ENCODE results near the gene PDE6G. TPM values are rescaled to one million over a fixed set of nuclear protein-coding genes. Genes with fewer than 3 reads are reported as not detected.

The PDE6G gene
- total and polyA plus RNA-seq, 2 of the 13 experiments (the other 11 are each of a cell fraction or from before 2014, with no cell fraction given), result 1.4 to 6.7 TPM

DNA sequence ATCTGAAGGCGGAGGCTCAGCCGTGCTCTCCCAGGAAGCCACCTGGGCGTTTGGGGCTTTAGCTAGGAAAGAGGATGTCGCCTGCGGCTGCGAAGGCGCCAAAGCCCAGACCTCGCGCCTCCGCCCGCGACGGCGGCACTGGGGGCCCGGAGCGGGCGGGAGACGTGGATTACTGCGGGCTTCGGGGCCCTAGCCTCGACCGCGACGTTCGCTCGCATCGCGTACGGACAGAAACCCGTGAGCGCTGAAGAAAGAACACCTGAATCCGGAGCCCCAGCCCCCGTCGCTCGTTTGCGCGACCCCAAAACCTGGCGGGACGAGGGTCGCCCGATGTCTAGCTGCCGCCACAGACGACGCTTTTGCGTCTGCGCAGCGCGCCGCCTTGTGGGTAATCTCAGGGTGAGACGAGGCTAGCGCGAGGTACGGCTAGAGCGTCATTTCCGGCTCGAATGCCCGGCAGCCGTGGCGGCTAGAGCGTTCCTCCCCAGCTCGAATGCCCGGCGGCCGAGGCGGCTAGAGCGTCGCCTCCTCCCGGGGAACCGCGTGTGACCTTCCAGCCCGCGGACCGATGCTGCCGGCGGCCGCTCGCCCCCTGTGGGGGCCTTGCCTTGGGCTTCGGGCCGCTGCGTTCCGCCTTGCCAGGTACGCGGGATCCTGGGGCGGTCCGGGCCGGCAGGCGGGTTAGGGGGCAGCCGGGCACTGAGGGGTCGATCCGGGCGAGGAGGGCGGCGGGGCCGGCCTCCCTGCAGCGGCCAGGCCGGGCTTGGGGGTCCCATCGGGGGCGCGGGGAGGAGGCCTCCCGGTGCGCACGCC lies 46.8 kb upstream of the PDE6G start, which contains the start of gene MRPL12 (continued):
- TF ChIP-seq, protein P1, sequence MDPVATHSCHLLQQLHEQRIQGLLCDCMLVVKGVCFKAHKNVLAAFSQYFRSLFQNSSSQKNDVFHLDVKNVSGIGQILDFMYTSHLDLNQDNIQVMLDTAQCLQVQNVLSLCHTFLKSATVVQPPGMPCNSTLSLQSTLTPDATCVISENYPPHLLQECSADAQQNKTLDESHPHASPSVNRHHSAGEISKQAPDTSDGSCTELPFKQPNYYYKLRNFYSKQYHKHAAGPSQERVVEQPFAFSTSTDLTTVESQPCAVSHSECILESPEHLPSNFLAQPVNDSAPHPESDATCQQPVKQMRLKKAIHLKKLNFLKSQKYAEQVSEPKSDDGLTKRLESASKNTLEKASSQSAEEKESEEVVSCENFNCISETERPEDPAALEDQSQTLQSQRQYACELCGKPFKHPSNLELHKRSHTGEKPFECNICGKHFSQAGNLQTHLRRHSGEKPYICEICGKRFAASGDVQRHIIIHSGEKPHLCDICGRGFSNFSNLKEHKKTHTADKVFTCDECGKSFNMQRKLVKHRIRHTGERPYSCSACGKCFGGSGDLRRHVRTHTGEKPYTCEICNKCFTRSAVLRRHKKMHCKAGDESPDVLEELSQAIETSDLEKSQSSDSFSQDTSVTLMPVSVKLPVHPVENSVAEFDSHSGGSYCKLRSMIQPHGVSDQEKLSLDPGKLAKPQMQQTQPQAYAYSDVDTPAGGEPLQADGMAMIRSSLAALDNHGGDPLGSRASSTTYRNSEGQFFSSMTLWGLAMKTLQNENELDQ (CRISPR knock-in tag; IDR thresholded peaks at IDR 0.05; ENCODE audit: borderline replicate concordance), result peak; percentile 17; the same call in 1 of the 2 replicates
- TF ChIP-seq ZNF562 (CRISPR knock-in tag; IDR thresholded peaks at IDR 0.05; ENCODE audit: borderline replicate concordance) (peak; percentile 14; the same call in 1 of the 2 replicates), ZBTB8A (CRISPR knock-in tag; IDR thresholded peaks at IDR 0.05; ENCODE audit: borderline replicate concordance, low read depth) (no peak), TMF1 (CRISPR knock-in tag; IDR thresholded peaks at IDR 0.05; ENCODE audit: low read depth) (peak; percentile 94), ZNF564 (CRISPR knock-in tag; IDR thresholded peaks at IDR 0.05) (peak; percentile 76), ATF1 (CRISPR knock-in tag; IDR thresholded peaks at IDR 0.05) (peak; percentile 73; the same call in 1 of the 2 replicates), MEF2D (CRISPR knock-in tag; IDR thresholded peaks at IDR 0.05) (peak; percentile 87), ZIK1 (CRISPR knock-in tag; IDR thresholded peaks at IDR 0.05; ENCODE audit: borderline replicate concordance, low read depth) (peak; percentile 96), ZNF451 (CRISPR knock-in tag; IDR thresholded peaks at IDR 0.05) (peak; percentile 93), CHD4 (IDR thresholded peaks at IDR 0.05; ENCODE audit: borderline replicate concordance, low read length) (no peak), ZNF616 (CRISPR knock-in tag; IDR thresholded peaks at IDR 0.05; ENCODE audit: low read depth) (peak; percentile 76; the same call in 1 of the 2 replicates), BRCA1 (CRISPR knock-in tag; IDR thresholded peaks at IDR 0.05) (peak; percentile 76; the same call in 1 of the 2 replicates)
- TF ChIP-seq, protein P2, sequence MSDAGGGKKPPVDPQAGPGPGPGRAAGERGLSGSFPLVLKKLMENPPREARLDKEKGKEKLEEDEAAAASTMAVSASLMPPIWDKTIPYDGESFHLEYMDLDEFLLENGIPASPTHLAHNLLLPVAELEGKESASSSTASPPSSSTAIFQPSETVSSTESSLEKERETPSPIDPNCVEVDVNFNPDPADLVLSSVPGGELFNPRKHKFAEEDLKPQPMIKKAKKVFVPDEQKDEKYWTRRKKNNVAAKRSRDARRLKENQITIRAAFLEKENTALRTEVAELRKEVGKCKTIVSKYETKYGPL (CRISPR knock-in tag; IDR thresholded peaks at IDR 0.05), result peak; percentile 33; the same call in 1 of the 2 replicates
- TF ChIP-seq, protein P3, sequence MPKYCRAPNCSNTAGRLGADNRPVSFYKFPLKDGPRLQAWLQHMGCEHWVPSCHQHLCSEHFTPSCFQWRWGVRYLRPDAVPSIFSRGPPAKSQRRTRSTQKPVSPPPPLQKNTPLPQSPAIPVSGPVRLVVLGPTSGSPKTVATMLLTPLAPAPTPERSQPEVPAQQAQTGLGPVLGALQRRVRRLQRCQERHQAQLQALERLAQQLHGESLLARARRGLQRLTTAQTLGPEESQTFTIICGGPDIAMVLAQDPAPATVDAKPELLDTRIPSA (CRISPR knock-in tag; IDR thresholded peaks at IDR 0.05; ENCODE audit: borderline replicate concordance), result peak; percentile 55
- TF ChIP-seq, protein P4, sequence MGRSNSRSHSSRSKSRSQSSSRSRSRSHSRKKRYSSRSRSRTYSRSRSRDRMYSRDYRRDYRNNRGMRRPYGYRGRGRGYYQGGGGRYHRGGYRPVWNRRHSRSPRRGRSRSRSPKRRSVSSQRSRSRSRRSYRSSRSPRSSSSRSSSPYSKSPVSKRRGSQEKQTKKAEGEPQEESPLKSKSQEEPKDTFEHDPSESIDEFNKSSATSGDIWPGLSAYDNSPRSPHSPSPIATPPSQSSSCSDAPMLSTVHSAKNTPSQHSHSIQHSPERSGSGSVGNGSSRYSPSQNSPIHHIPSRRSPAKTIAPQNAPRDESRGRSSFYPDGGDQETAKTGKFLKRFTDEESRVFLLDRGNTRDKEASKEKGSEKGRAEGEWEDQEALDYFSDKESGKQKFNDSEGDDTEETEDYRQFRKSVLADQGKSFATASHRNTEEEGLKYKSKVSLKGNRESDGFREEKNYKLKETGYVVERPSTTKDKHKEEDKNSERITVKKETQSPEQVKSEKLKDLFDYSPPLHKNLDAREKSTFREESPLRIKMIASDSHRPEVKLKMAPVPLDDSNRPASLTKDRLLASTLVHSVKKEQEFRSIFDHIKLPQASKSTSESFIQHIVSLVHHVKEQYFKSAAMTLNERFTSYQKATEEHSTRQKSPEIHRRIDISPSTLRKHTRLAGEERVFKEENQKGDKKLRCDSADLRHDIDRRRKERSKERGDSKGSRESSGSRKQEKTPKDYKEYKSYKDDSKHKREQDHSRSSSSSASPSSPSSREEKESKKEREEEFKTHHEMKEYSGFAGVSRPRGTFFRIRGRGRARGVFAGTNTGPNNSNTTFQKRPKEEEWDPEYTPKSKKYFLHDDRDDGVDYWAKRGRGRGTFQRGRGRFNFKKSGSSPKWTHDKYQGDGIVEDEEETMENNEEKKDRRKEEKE (IDR thresholded peaks at IDR 0.05), result no peak
- TF ChIP-seq, protein P5, sequence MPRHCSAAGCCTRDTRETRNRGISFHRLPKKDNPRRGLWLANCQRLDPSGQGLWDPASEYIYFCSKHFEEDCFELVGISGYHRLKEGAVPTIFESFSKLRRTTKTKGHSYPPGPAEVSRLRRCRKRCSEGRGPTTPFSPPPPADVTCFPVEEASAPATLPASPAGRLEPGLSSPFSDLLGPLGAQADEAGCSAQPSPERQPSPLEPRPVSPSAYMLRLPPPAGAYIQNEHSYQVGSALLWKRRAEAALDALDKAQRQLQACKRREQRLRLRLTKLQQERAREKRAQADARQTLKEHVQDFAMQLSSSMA (CRISPR knock-in tag; IDR thresholded peaks at IDR 0.05), result 0 out of 2 replicates have a peak, but pooled peaks have one; percentile 73
